Sigmoid colon (tissue), 7 donors: ENCODE measurements around the gene ASB8. TPM values are rescaled to one million over a fixed set of nuclear protein-coding genes. Genes with fewer than 3 reads are reported as not detected.

Source experiments
- DNase-seq: peaks from one replicate; pipeline ENCODE4 v3.0.0-alpha.2; 2019
- H3K27ac ChIP-seq, 4 donors: fragments of 200-600 bp; sonication (generic); one replicate each; pipeline ENCODE4 v1.5.1; 2016 to 2019; ENCODE audit warnings: mild to moderate bottlenecking in 1 of 4
- H3K27me3 ChIP-seq, 3 donors: fragments of 200-600 bp; sonication (generic); one replicate each; pipeline ENCODE4 v1.5.1; 2019; ENCODE audit warnings: mild to moderate bottlenecking in 1 of 3
- H3K36me3 ChIP-seq, 4 donors: fragments of 200-600 bp; sonication (generic); one replicate each; pipeline ENCODE4 v1.5.1; 2016 to 2019
- H3K4me1 ChIP-seq, 4 donors: fragments of 200-600 bp; sonication (generic); one replicate each; pipeline ENCODE4 v1.5.1; 2017 to 2019
- H3K4me3 ChIP-seq, 4 donors: fragments of 200-600 bp; sonication (generic); one replicate each; pipeline ENCODE4 v1.5.1; 2017 to 2019; ENCODE audit warnings: mild to moderate bottlenecking in 2 of 4, moderate library complexity in 1 of 4
- H3K9me3 ChIP-seq, 4 donors: fragments of 200-600 bp in 3 of 4; sonication (generic) in 3 of 4; one replicate each; pipeline versions ENCODE4 v1.5.1 to v1.6.1; 2013 to 2019
- CTCF ChIP-seq, 4 experiments: fragments of 450-650 bp in 3 of 4; fragments of 200-600 bp in 1 of 4; IDR thresholded peaks; one replicate each; pipeline ENCODE4 v1.5.1; 2016 to 2019; ENCODE audit warnings: antibody characterized with exemption in 4 of 4, mild to moderate bottlenecking in 3 of 4, moderate library complexity in 2 of 4
- EP300 ChIP-seq, 4 donors: sonication (generic); formaldehyde crosslinking; IDR thresholded peaks; one replicate each; pipeline ENCODE4 v1.6.1; 2017; ENCODE audit warnings: antibody characterized with exemption in 4 of 4
- POLR2A ChIP-seq, 2 donors: fragments of 450-650 bp; IDR thresholded peaks; one replicate each; pipeline ENCODE4 v1.6.1; 2016; ENCODE audit warnings: antibody characterized with exemption in 2 of 2, mild to moderate bottlenecking in 2 of 2, moderate library complexity in 2 of 2
- POLR2AphosphoS5 ChIP-seq, 4 donors: sonication (generic); formaldehyde crosslinking; IDR thresholded peaks; one replicate each; pipeline ENCODE4 v1.6.1; 2017; ENCODE audit warnings: antibody characterized with exemption in 4 of 4
- WGBS, 2 donors: extraction: QIAGEN DNeasy Blood & Tissue Kit; methylation state at CpG; one replicate each; pipeline ENCODE4 v1.1.7; 2013; 5-methylcytosine and 5-hydroxymethylcytosine counted together
- intact Hi-C: fragments of 100-400 bp; cut with DNase I; formaldehyde crosslinking; loops from one replicate; pipeline ENCODE4 v1.15.1; 2023
- polyA plus RNA-seq, 3 donors: library from polyadenylated mRNA; stranded (reverse); fragments of 200-250 nt; gene quantifications; one replicate each; pipeline ENCODE4 v1.2.3, GENCODE V29; 2013
- total RNA-seq, 4 donors: library from RNA; depleted of rRNA; stranded (reverse); fragments of >200 nt; gene quantifications; one replicate each; pipeline ENCODE4 v1.1.0, GENCODE V29; 2016
- donor health status: healthy with polysubstance abuse.
- donor health status: Bipolar disorder and iron deficiency.
- donor health status: healthy.

Gene ASB8
- total and polyA plus RNA-seq, 7 donors: 20.6 to 64.3 (median 35.6) TPM

DNA sequence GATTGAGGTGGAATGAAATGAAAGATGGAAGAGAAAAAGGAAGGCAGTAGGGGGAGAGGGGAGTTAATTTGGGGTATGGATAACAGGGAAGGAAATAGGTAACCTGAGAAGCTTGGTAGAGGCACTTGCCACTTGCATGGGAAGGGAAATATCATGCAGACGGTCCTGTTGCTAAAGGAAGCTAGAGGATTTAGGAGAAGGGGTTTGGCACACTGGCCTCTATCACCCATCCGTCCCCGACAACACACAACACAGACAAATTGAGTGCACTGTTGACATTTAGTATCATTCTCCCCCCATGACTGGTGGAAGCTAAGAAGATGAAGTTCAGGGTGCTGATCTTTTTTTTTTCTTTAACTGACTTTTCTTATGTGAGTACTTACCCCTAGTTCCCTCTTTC is 43.8 kb upstream of the ASB8 start:
- TF ChIP-seq POLR2A (IDR thresholded peaks at IDR 0.05) (no peak), EP300 (IDR thresholded peaks at IDR 0.05) (no peak), CTCF (IDR thresholded peaks at IDR 0.05) (no peak), POLR2AphosphoS5 (IDR thresholded peaks at IDR 0.05) (no peak)
- Histone ChIP-seq H3K4me3 (no peak overlapping the region), H3K27me3 (no peaks in the 10 kb centered on the region), H3K27ac (peak overlapping the region in 1 of 4 donors; percentile 98), H3K9me3 (peaks cover 0 to 6% (median 2%) of the 10 kb centered on the region in 4 donors), H3K4me1 (peaks cover 0 to 31% (median 28%) of the 10 kb centered on the region in 4 donors), H3K36me3 (peaks cover 0 to 13% (median 4%) of the 10 kb centered on the region in 4 donors)
- WGBS, 2 donors: 95 to 96% methylated on average over 3 of the region's 3 CpGs
- no peak for DNase-seq
- intact Hi-C loops: no loop called here

GRCh38 chr12:48199774-48200221 is 42.5 kb upstream of the ASB8 start:
- Histone ChIP-seq H3K27ac (peak overlapping the region; percentile 89 to 98 (median 94)), H3K27me3 (no peaks in the 10 kb centered on the region), H3K36me3 (peaks cover 0 to 4% (median 1%) of the 10 kb centered on the region in 4 donors), H3K4me3 (peak overlapping the region in 2 of 4 donors; percentile 67 to 75), H3K4me1 (peaks cover 0 to 31% (median 28%) of the 10 kb centered on the region in 4 donors), H3K9me3 (no peaks in the 10 kb centered on the region)
- no peak for TF ChIP-seq CTCF (IDR thresholded peaks at IDR 0.05)
- TF ChIP-seq POLR2A (IDR thresholded peaks at IDR 0.05): no peak
- peak; percentile 30 to 71 (median 59) for TF ChIP-seq POLR2AphosphoS5 (IDR thresholded peaks at IDR 0.05)
- TF ChIP-seq EP300 (IDR thresholded peaks at IDR 0.05): peak in 2 of 4 donors; percentile 33 to 57
- intact Hi-C loops: loop anchor here (2.0 to 5.0 kb wide), 3 partner anchors 13 to 153 kb away; partner anchors contain the start of genes ASB8 and ZNF641
- DNase-seq: no peak
- 35 to 63% methylated on average over 3 of the region's 3 CpGs for WGBS, 2 donors

- intact Hi-C loops: loop anchor here (2.0 to 5.0 kb wide), 3 partner anchors 14 to 153 kb away; partner anchors contain the start of genes ASB8 and ZNF641
- TF ChIP-seq CTCF (IDR thresholded peaks at IDR 0.05): no peak
- TF ChIP-seq POLR2A (IDR thresholded peaks at IDR 0.05): no peak
- no peak for TF ChIP-seq EP300 (IDR thresholded peaks at IDR 0.05)
- TF ChIP-seq POLR2AphosphoS5 (IDR thresholded peaks at IDR 0.05): no peak
- WGBS, 2 donors: 63 to 74% methylated on average over 10 of the region's 10 CpGs
- H3K36me3 ChIP-seq: no peaks in the 10 kb centered on the region
- H3K4me3 ChIP-seq: peak overlapping the region; percentile 51 to 75 (median 62)
- no peaks in the 10 kb centered on the region for H3K9me3 ChIP-seq
- DNase-seq: no peak
- peak overlapping the region; percentile 89 to 98 (median 94) for H3K27ac ChIP-seq
- H3K27me3 ChIP-seq: no peaks in the 10 kb centered on the region
- H3K4me1 ChIP-seq: peaks cover 0 to 31% (median 28%) of the 10 kb centered on the region in 4 donors
Observed at GRCh38 chr12:48198985-48199384, 41.7 kb upstream of the ASB8 start.

- 12 to 27% methylated on average over 26 of the region's 26 CpGs for WGBS, 2 donors
- peaks cover 0 to 31% (median 28%) of the 10 kb centered on the region in 4 donors for H3K4me1 ChIP-seq
- peak; percentile 78 for DNase-seq
- no peaks in the 10 kb centered on the region for H3K27me3 ChIP-seq
- H3K36me3 ChIP-seq: no peaks in the 10 kb centered on the region
- intact Hi-C loops: loop anchor here (2.0 to 5.0 kb wide), 3 partner anchors 14 to 154 kb away; partner anchors contain the start of genes ASB8 and ZNF641
- TF ChIP-seq EP300 (IDR thresholded peaks at IDR 0.05) (no peak), POLR2A (IDR thresholded peaks at IDR 0.05) (no peak), CTCF (IDR thresholded peaks at IDR 0.05) (no peak), POLR2AphosphoS5 (IDR thresholded peaks at IDR 0.05) (no peak)
- H3K4me3 ChIP-seq: peak overlapping the region; percentile 51 to 75 (median 62)
- peak overlapping the region; percentile 89 to 98 (median 94) for H3K27ac ChIP-seq
- H3K9me3 ChIP-seq: no peaks in the 10 kb centered on the region
Observed at GRCh38 chr12:48198672-48198971, 41.3 kb upstream of the ASB8 start.
